Thyroid gland (tissue), 4 donors: ENCODE data around the gene KCNJ10. TPM values are rescaled to one million over a fixed set of nuclear protein-coding genes. Genes with fewer than 3 reads are reported as not detected.

ENCODE experiments used
- DNase-seq, 2 donors: peaks; one replicate each; pipeline ENCODE4 v3.0.0-alpha.2; 2019
- H3K27ac ChIP-seq, 3 donors: fragments of 200-600 bp; sonication (generic); 1 replicate in 2 of 3; 2 replicates in 1 of 3; pipeline ENCODE4 v1.5.1; 2016 to 2019; ENCODE audit warnings: mild to moderate bottlenecking in 1 of 3, moderate library complexity in 1 of 3
- H3K27me3 ChIP-seq: fragments of 200-600 bp; sonication (generic); one replicate; pipeline ENCODE4 v1.5.1; 2019
- H3K36me3 ChIP-seq, 2 donors: fragments of 200-600 bp; sonication (generic); one replicate each; pipeline ENCODE4 v1.5.1; 2016 to 2019
- H3K4me1 ChIP-seq, 2 donors: fragments of 200-600 bp; sonication (generic); one replicate each; pipeline ENCODE4 v1.5.1; 2017 to 2019
- H3K4me3 ChIP-seq, 3 donors: fragments of 200-600 bp; sonication (generic); replicated peaks in 1 of 3; 1 replicate in 2 of 3; 2 replicates in 1 of 3; pipeline ENCODE4 v1.5.1; 2016; ENCODE audit warnings: mild to moderate bottlenecking in 1 of 3
- H3K9me3 ChIP-seq: fragments of 200-600 bp; sonication (generic); one replicate; pipeline ENCODE4 v1.5.1; 2017
- CTCF ChIP-seq, 6 experiments: fragments of 200-600 bp in 3 of 6; fragments of 450-650 bp in 3 of 6; sonication (generic) in 3 of 6; IDR thresholded peaks; one replicate each; pipeline ENCODE4 v1.5.1; 2016 to 2019; ENCODE audit warnings: antibody characterized with exemption in 6 of 6, mild to moderate bottlenecking in 2 of 6, inconsistent platforms in 1 of 6, moderate library complexity in 1 of 6
- POLR2A ChIP-seq, 2 donors: fragments of 450-650 bp; IDR thresholded peaks; one replicate each; pipeline ENCODE4 v1.6.1; 2017; ENCODE audit warnings: antibody characterized with exemption in 2 of 2, mild to moderate bottlenecking in 2 of 2, moderate library complexity in 1 of 2
- WGBS, 2 donors: methylation state at CpG; one replicate each; pipeline ENCODE4 v1.1.5; 2017; 5-methylcytosine and 5-hydroxymethylcytosine counted together
- intact Hi-C: fragments of 100-400 bp; cut with DNase I; formaldehyde crosslinking; loops from one replicate; pipeline ENCODE4 v1.15.1; 2023
- total RNA-seq, 4 donors: library from RNA; depleted of rRNA; stranded (reverse); fragments of >200 nt; gene quantifications; one replicate each; pipeline ENCODE4 v1.2.3, GENCODE V29; 2016

KCNJ10 gene
- total RNA-seq, 4 donors from 2014 or later = 0.13 to 0.45 (median 0.33) TPM; not detected in 1

DNA sequence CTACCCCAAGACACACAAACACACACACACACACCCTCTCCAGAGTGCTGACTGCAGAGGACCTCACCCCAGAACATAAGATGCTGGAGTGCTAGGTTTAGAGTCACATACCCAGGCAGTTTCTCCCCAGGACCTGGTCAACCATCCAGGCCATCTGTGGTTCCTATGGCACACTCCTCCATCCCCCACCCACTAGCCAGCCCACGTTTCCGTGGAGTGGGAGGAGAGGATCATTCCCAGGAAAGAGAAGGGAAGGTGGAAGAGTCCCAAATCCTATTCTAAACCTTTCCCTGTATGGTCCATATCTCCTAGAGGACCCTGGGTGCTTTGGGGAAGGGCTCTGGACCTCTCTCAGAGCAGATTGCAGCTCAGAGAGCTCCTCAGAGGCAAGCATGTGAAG is 12.5 kb upstream of the KCNJ10 start:
- Histone ChIP-seq H3K9me3 (no peaks in the 10 kb centered on the region), H3K36me3 (no peaks in the 10 kb centered on the region), H3K27me3 (no peaks in the 10 kb centered on the region), H3K4me3 (no peak overlapping the region), H3K27ac (no peak overlapping the region), H3K4me1 (peaks cover 0 to 11% of the 10 kb centered on the region in 2 donors)
- intact Hi-C loops = loop anchor here (5.0 kb wide), 1 partner anchor 35 kb away; no protein-coding TSS in a partner anchor
- TF ChIP-seq CTCF (IDR thresholded peaks at IDR 0.05) (no peak), POLR2A (IDR thresholded peaks at IDR 0.05) (no peak)
- 50% methylated on average over 2 of the region's 2 CpGs; no CpG with 5 or more reads in 1 of the 2 donors for WGBS, 2 donors
- DNase-seq = no peak

DNA sequence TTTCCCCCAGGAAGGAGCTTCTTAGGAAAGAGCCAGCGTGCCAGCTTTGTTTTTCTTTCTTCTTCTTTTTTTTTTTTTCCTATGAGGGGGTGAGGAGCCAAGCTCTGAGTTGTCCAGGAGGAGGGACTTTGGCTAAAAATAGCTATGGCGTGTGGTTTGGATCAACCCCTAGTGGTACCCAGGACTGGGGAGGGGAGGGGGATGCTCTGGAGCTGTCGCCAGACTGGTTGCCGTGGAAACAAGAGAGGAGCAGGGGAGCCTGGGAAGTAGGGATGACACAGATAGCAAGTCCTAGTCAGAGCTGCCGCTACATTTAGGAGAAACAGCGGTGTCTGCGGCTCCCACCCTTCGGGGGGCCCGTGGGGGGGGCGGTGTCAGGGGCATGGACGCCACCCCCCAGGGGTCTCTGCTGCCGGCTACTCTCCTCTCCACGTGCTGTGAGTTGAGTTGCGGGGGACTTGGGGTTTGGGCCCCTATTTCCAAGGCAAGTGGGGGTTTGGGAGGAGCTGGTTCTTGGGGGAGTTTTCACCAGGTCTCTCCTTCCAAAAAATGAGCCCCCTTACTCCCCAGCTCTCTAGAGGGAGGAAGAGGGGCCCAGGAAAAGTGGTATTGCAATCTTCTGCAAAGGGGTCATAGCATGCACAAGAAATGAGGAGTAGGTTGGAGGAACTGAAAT is 11.4 kb upstream of the KCNJ10 start, which contains the start of gene KCNJ9:
Gene KCNJ9, plus strand, starts transcription at position 278 of the 676 bp plus-strand sequence. CDS start 2,493 bp downstream, outside the sequence.
- intact Hi-C loops = loop anchor here (5.0 kb wide), 1 partner anchor 34 kb away; no protein-coding TSS in a partner anchor
- TF ChIP-seq POLR2A (IDR thresholded peaks at IDR 0.05) (no peak), CTCF (IDR thresholded peaks at IDR 0.05) (no peak)
- Histone ChIP-seq H3K36me3 (no peaks in the 10 kb centered on the region), H3K4me3 (no peak within 1 kb of the TSS), H3K27me3 (no peaks in the 10 kb centered on the region), H3K27ac (no peak within 1 kb of the TSS), H3K9me3 (no peaks in the 10 kb centered on the region), H3K4me1 (peaks cover 0 to 21% of the 10 kb centered on the region in 2 donors)
- 13 to 17% methylated on average over 8 to 14 of the region's 14 CpGs for WGBS, 2 donors
- DNase-seq = no peak

GRCh38 chr1:160080381-160081100 is 10.6 kb upstream of the KCNJ10 start:
- DNase-seq = no peak
- TF ChIP-seq CTCF (IDR thresholded peaks at IDR 0.05) (no peak), POLR2A (IDR thresholded peaks at IDR 0.05) (no peak)
- no peaks in the 10 kb centered on the region for H3K36me3 ChIP-seq
- H3K27me3 ChIP-seq = no peaks in the 10 kb centered on the region
- no peak overlapping the region for H3K27ac ChIP-seq
- intact Hi-C loops = loop anchor here (5.0 kb wide), 1 partner anchor 33 kb away; no protein-coding TSS in a partner anchor
- H3K4me3 ChIP-seq = no peak overlapping the region
- no peaks in the 10 kb centered on the region for H3K9me3 ChIP-seq
- 61 to 67% methylated on average over 6 of the region's 6 CpGs for whole genome bisulfite sequencing, 2 donors
- H3K4me1 ChIP-seq = peaks cover 0 to 21% of the 10 kb centered on the region in 2 donors

DNA sequence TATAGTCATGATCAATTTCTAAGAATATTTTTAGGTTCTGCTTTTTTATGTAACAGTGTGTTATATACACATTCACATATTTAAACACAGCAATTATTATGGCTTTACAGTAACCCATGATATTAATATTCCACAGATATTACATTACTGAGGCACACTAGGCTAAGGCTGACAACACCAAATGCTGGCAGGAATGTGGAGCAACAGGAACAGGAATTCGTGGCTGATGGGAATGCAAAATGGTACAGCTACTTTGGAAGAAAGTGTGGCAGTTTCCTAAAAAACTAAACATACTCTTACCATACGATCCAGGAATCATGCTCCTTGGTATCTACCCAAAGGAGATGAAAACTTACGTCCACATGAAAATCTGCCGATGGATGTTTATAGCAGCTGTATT is 9.5 kb upstream of the KCNJ10 start:
- 74 to 75% methylated on average over 4 of the region's 4 CpGs for WGBS, 2 donors
- Histone ChIP-seq H3K27me3 (no peaks in the 10 kb centered on the region), H3K9me3 (no peaks in the 10 kb centered on the region), H3K4me3 (no peak overlapping the region), H3K27ac (no peak overlapping the region), H3K36me3 (no peaks in the 10 kb centered on the region), H3K4me1 (peaks cover 0 to 21% of the 10 kb centered on the region in 2 donors)
- intact Hi-C loops = no loop called here
- no peak for TF ChIP-seq POLR2A (IDR thresholded peaks at IDR 0.05)
- TF ChIP-seq CTCF (IDR thresholded peaks at IDR 0.05) = no peak
- no peak for DNase-seq
